ENCODE data around the gene HUNK. TPM values are rescaled to one million over a fixed set of nuclear protein-coding genes. Genes with fewer than 3 reads are reported as not detected.

HUNK gene
- total RNA-seq, 2 donors from 2014 or later: 5.8 to 8.4 TPM

DNA sequence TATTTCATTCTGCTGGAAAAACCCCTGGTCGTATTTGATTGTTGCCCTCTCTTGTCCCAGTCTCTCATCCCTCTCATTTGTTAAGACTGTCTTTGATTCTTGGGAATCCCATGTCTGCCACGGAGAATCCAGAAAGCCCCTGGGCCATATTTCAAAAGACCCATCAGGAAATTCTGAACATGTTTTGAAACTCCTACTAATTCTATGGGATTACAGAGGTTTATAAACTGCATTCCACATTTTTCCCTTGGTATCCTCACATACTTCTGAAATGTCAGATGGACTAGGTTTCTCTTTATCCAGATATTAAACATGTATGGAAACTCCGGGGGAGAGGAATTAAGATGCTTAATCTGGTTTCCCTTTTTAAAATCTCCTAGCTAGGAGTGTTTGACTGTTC, 80.0 kb downstream of the HUNK start:
- TF ChIP-seq, protein P1, sequence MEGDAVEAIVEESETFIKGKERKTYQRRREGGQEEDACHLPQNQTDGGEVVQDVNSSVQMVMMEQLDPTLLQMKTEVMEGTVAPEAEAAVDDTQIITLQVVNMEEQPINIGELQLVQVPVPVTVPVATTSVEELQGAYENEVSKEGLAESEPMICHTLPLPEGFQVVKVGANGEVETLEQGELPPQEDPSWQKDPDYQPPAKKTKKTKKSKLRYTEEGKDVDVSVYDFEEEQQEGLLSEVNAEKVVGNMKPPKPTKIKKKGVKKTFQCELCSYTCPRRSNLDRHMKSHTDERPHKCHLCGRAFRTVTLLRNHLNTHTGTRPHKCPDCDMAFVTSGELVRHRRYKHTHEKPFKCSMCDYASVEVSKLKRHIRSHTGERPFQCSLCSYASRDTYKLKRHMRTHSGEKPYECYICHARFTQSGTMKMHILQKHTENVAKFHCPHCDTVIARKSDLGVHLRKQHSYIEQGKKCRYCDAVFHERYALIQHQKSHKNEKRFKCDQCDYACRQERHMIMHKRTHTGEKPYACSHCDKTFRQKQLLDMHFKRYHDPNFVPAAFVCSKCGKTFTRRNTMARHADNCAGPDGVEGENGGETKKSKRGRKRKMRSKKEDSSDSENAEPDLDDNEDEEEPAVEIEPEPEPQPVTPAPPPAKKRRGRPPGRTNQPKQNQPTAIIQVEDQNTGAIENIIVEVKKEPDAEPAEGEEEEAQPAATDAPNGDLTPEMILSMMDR (conservative IDR thresholded peaks at IDR 0.05): no peak

DNA sequence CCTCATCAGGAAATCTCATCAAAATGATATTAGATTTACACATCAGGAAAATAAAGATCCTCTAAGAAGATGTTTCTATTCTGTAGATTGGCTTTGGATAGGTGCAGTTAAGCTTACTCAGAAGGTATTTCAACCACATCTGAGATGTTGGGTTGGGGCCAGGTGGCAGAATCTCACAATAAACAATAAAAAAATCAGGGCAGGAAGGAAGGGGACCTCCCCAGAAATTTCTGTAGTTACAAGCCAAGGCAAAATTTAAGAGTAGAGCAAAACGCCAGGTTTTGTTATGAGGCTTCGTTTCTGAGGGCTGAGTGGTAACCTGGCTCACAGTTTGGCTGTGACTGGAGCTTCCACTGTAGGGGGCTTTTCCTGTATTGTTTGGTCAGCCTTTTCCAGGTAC, 84.8 kb downstream of the HUNK start:
- no peaks in the 10 kb centered on the region for H3K36me3 ChIP-seq (ENCODE audit: control insufficient read depth, insufficient read depth, low read length)
- no peak overlapping the region for H3K27ac Mint-ChIP-seq
- no peak overlapping the region for H3K4me3 ChIP-seq (ENCODE audit: low read length)
- H3K27me3 ChIP-seq (ENCODE audit: control insufficient read depth, insufficient read depth, low read length, poor library complexity, severe bottlenecking): no peaks in the 10 kb centered on the region
- H3K4me3 Mint-ChIP-seq: no peak overlapping the region
- peaks cover 9% of the 10 kb centered on the region for H3K9me3 ChIP-seq (ENCODE audit: control insufficient read depth, low read length)
- H3K9ac ChIP-seq (ENCODE audit: extremely low read depth, low read length, poor library complexity, severe bottlenecking): no peak overlapping the region
- WGBS, 2 experiments (ENCODE audit: insufficient coverage in 1 of 2, insufficient read length in 1 of 2): 91 to 100% methylated on average over 2 of the region's 2 CpGs
- H3K9me3 Mint-ChIP-seq: peaks cover 7% of the 10 kb centered on the region
- H3K4me1 Mint-ChIP-seq: no peaks in the 10 kb centered on the region
- peaks cover 9% of the 10 kb centered on the region for H3K36me3 Mint-ChIP-seq (ENCODE audit: low read depth)
- TF ChIP-seq, protein P1 (conservative IDR thresholded peaks at IDR 0.05): no peak
- no peaks in the 10 kb centered on the region for H3K27me3 Mint-ChIP-seq (ENCODE audit: insufficient read depth)
- DNase-seq: no peak
- no peak overlapping the region for H3K27ac ChIP-seq (ENCODE audit: low read depth, low read length)
- H3K4me1 ChIP-seq (ENCODE audit: control insufficient read depth, insufficient read depth, low read length): no peaks in the 10 kb centered on the region

More for the DNA sequence above, 80.0 kb downstream of the HUNK start:
- no peak overlapping the region for H3K4me3 ChIP-seq (ENCODE audit: low read length)
- no peaks in the 10 kb centered on the region for H3K27me3 ChIP-seq (ENCODE audit: control insufficient read depth, insufficient read depth, low read length, poor library complexity, severe bottlenecking)
- Mint-ChIP-seq H3K4me3 (no peak overlapping the region), H3K36me3 (ENCODE audit: low read depth) (no peaks in the 10 kb centered on the region), H3K27me3 (ENCODE audit: insufficient read depth) (no peaks in the 10 kb centered on the region), H3K9me3 (no peaks in the 10 kb centered on the region), H3K27ac (no peak overlapping the region), H3K4me1 (no peaks in the 10 kb centered on the region)
- no peaks in the 10 kb centered on the region for H3K4me1 ChIP-seq (ENCODE audit: control insufficient read depth, insufficient read depth, low read length)
- WGBS, 2 experiments (ENCODE audit: insufficient coverage in 1 of 2, insufficient read length in 1 of 2): 90 to 97% methylated on average over 2 to 3 of the region's 3 CpGs
- no peak overlapping the region for H3K9ac ChIP-seq (ENCODE audit: extremely low read depth, low read length, poor library complexity, severe bottlenecking)
- no peaks in the 10 kb centered on the region for H3K36me3 ChIP-seq (ENCODE audit: control insufficient read depth, insufficient read depth, low read length)
- DNase-seq: no peak
- no peak overlapping the region for H3K27ac ChIP-seq (ENCODE audit: low read depth, low read length)
- H3K9me3 ChIP-seq (ENCODE audit: control insufficient read depth, low read length): no peaks in the 10 kb centered on the region

DNA sequence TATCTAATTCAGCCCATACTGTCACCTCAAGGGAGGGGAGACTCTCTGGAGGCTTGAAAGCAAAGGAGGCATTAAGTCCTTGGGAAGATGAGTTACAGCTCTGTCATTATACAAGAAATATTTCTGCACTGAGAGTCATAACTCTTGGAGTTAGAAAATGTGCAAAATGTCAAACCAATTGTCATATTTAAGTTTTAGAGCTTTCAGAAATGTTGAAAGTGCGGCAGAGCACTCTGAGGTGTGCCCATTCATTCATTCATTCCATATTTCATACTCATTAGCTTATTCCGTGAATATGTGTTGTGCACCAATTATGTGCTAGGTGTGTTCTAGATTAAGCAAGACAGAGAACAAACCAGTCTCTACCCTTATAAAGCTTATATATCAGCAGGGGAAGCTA, 87.1 kb downstream of the HUNK start:
- Mint-ChIP-seq H3K4me1 (no peaks in the 10 kb centered on the region), H3K27me3 (ENCODE audit: insufficient read depth) (no peaks in the 10 kb centered on the region), H3K9me3 (peaks cover 7% of the 10 kb centered on the region), H3K4me3 (no peak overlapping the region), H3K27ac (no peak overlapping the region), H3K36me3 (ENCODE audit: low read depth) (peaks cover 9% of the 10 kb centered on the region)
- H3K27me3 ChIP-seq (ENCODE audit: control insufficient read depth, insufficient read depth, low read length, poor library complexity, severe bottlenecking): no peaks in the 10 kb centered on the region
- no peak overlapping the region for H3K4me3 ChIP-seq (ENCODE audit: low read length)
- H3K4me1 ChIP-seq (ENCODE audit: control insufficient read depth, insufficient read depth, low read length): no peaks in the 10 kb centered on the region
- H3K9ac ChIP-seq (ENCODE audit: extremely low read depth, low read length, poor library complexity, severe bottlenecking): no peak overlapping the region
- H3K9me3 ChIP-seq (ENCODE audit: control insufficient read depth, low read length): peaks cover 9% of the 10 kb centered on the region
- no peaks in the 10 kb centered on the region for H3K36me3 ChIP-seq (ENCODE audit: control insufficient read depth, insufficient read depth, low read length)
- TF ChIP-seq, protein P1 (conservative IDR thresholded peaks at IDR 0.05): no peak
- WGBS, 2 experiments (ENCODE audit: insufficient coverage in 1 of 2, insufficient read length in 1 of 2): 100% methylated on average over 1 of the region's 2 CpGs; no CpG with 5 or more reads in 1 of the 2 experiments
- no peak for DNase-seq
- no peak overlapping the region for H3K27ac ChIP-seq (ENCODE audit: low read depth, low read length)
